ENCODE data around the gene SENP1. TPM values are rescaled to one million over a fixed set of nuclear protein-coding genes. Genes with fewer than 3 reads are reported as not detected.

Gene SENP1
- total RNA-seq, 1 experiment from 2014 or later, result 44.5 TPM

- H3K27me3 ChIP-seq (ENCODE audit: low read length), result no peaks in the 10 kb centered on the region
- no peak overlapping the region for H3K4me3 ChIP-seq (ENCODE audit: low read length)
- no peak overlapping the region for H3K4me2 ChIP-seq (ENCODE audit: low read depth, low read length, poor library complexity, severe bottlenecking)
- H3K36me3 ChIP-seq (ENCODE audit: insufficient read depth, low read length), result peaks cover 10% of the 10 kb centered on the region; the same call in 1 of the 2 replicates
- no peaks in the 10 kb centered on the region for H3K79me2 ChIP-seq (ENCODE audit: low read length)
- peaks cover 9% of the 10 kb centered on the region for H3K4me1 ChIP-seq (ENCODE audit: low read length)
- no peak for DNase-seq
- H3K9me2 ChIP-seq (replicated peaks; ENCODE audit: insufficient read depth, low read length), result no peaks in the 10 kb centered on the region
- no peak overlapping the region for H2AFZ ChIP-seq (ENCODE audit: low read length)
- H3K9ac ChIP-seq (ENCODE audit: low read length), result no peak overlapping the region
- H3K9me3 ChIP-seq (ENCODE audit: low read length), result no peaks in the 10 kb centered on the region
- no peak overlapping the region for H3K27ac ChIP-seq (ENCODE audit: low read length)
- no peaks in the 10 kb centered on the region for H4K20me1 ChIP-seq (ENCODE audit: insufficient read depth, low read depth, low read length)
Observed at GRCh38 chr12:48043771-48044170, 62.1 kb downstream of the SENP1 start.

GRCh38 chr12:48041591-48042423 lies 64.1 kb downstream of the SENP1 start:
- no peak overlapping the region for H3K27ac ChIP-seq (ENCODE audit: low read length)

GRCh38 chr12:48040354-48040753 lies 65.5 kb downstream of the SENP1 start:
- DNase-seq, result no peak
- Histone ChIP-seq H3K27ac (ENCODE audit: low read length) (no peak overlapping the region), H4K20me1 (ENCODE audit: insufficient read depth, low read depth, low read length) (no peaks in the 10 kb centered on the region), H3K9ac (ENCODE audit: low read length) (no peak overlapping the region), H3K4me2 (ENCODE audit: low read depth, low read length, poor library complexity, severe bottlenecking) (no peak overlapping the region), H3K4me1 (ENCODE audit: low read length) (peaks cover 19% of the 10 kb centered on the region), H2AFZ (ENCODE audit: low read length) (no peak overlapping the region), H3K4me3 (ENCODE audit: low read length) (no peak overlapping the region), H3K79me2 (ENCODE audit: low read length) (no peaks in the 10 kb centered on the region), H3K9me3 (ENCODE audit: low read length) (no peaks in the 10 kb centered on the region), H3K27me3 (ENCODE audit: low read length) (no peaks in the 10 kb centered on the region), H3K36me3 (ENCODE audit: insufficient read depth, low read length) (peaks cover 8% of the 10 kb centered on the region; the same call in 1 of the 2 replicates), H3K9me2 (replicated peaks; ENCODE audit: insufficient read depth, low read length) (no peaks in the 10 kb centered on the region)

More at GRCh38 chr12:48041591-48042423, 64.1 kb downstream of the SENP1 start:
- Histone ChIP-seq H3K9ac (ENCODE audit: low read length) (no peak overlapping the region), H3K36me3 (ENCODE audit: insufficient read depth, low read length) (peaks cover 10% of the 10 kb centered on the region; the same call in 1 of the 2 replicates), H2AFZ (ENCODE audit: low read length) (no peak overlapping the region), H4K20me1 (ENCODE audit: insufficient read depth, low read depth, low read length) (no peaks in the 10 kb centered on the region), H3K79me2 (ENCODE audit: low read length) (no peaks in the 10 kb centered on the region), H3K4me2 (ENCODE audit: low read depth, low read length, poor library complexity, severe bottlenecking) (no peak overlapping the region), H3K4me1 (ENCODE audit: low read length) (peaks cover 19% of the 10 kb centered on the region), H3K4me3 (ENCODE audit: low read length) (no peak overlapping the region), H3K9me3 (ENCODE audit: low read length) (no peaks in the 10 kb centered on the region), H3K9me2 (replicated peaks; ENCODE audit: insufficient read depth, low read length) (no peaks in the 10 kb centered on the region), H3K27me3 (ENCODE audit: low read length) (no peaks in the 10 kb centered on the region)
- DNase-seq, result no peak

GRCh38 chr12:48039151-48039550 lies 66.7 kb downstream of the SENP1 start:
- no peaks in the 10 kb centered on the region for H4K20me1 ChIP-seq (ENCODE audit: insufficient read depth, low read depth, low read length)
- H3K4me1 ChIP-seq (ENCODE audit: low read length), result peaks cover 19% of the 10 kb centered on the region
- H3K4me2 ChIP-seq (ENCODE audit: low read depth, low read length, poor library complexity, severe bottlenecking), result no peak overlapping the region
- H3K9me2 ChIP-seq (replicated peaks; ENCODE audit: insufficient read depth, low read length), result no peaks in the 10 kb centered on the region
- no peaks in the 10 kb centered on the region for H3K36me3 ChIP-seq (ENCODE audit: insufficient read depth, low read length)
- H3K79me2 ChIP-seq (ENCODE audit: low read length), result no peaks in the 10 kb centered on the region
- no peak overlapping the region for H3K9ac ChIP-seq (ENCODE audit: low read length)
- no peak overlapping the region for H3K4me3 ChIP-seq (ENCODE audit: low read length)
- H2AFZ ChIP-seq (ENCODE audit: low read length), result no peak overlapping the region
- H3K27me3 ChIP-seq (ENCODE audit: low read length), result no peaks in the 10 kb centered on the region
- H3K9me3 ChIP-seq (ENCODE audit: low read length), result no peaks in the 10 kb centered on the region
- no peak for DNase-seq
- no peak overlapping the region for H3K27ac ChIP-seq (ENCODE audit: low read length)

- no peaks in the 10 kb centered on the region for H3K9me3 ChIP-seq (ENCODE audit: low read length)
- H3K9me2 ChIP-seq (replicated peaks; ENCODE audit: insufficient read depth, low read length), result no peaks in the 10 kb centered on the region
- no peak overlapping the region for H3K27ac ChIP-seq (ENCODE audit: low read length)
- H2AFZ ChIP-seq (ENCODE audit: low read length), result no peak overlapping the region
- H3K36me3 ChIP-seq (ENCODE audit: insufficient read depth, low read length), result no peaks in the 10 kb centered on the region
- no peaks in the 10 kb centered on the region for H3K79me2 ChIP-seq (ENCODE audit: low read length)
- no peaks in the 10 kb centered on the region for H3K27me3 ChIP-seq (ENCODE audit: low read length)
- H3K4me1 ChIP-seq (ENCODE audit: low read length), result peaks cover 19% of the 10 kb centered on the region
- no peak overlapping the region for H3K4me2 ChIP-seq (ENCODE audit: low read depth, low read length, poor library complexity, severe bottlenecking)
- peak; percentile 53 for DNase-seq
- no peak overlapping the region for H3K4me3 ChIP-seq (ENCODE audit: low read length)
- no peaks in the 10 kb centered on the region for H4K20me1 ChIP-seq (ENCODE audit: insufficient read depth, low read depth, low read length)
- 0 out of 2 replicates have a peak overlapping the region, but pooled peaks have one; percentile 4 for H3K9ac ChIP-seq (ENCODE audit: low read length)
Observed at GRCh38 chr12:48038085-48038484, 67.8 kb downstream of the SENP1 start.

GRCh38 chr12:48037267-48037915 lies 68.5 kb downstream of the SENP1 start:
- no peaks in the 10 kb centered on the region for H3K9me2 ChIP-seq (replicated peaks; ENCODE audit: insufficient read depth, low read length)
- H3K79me2 ChIP-seq (ENCODE audit: low read length), result no peaks in the 10 kb centered on the region
- peaks cover 19% of the 10 kb centered on the region for H3K4me1 ChIP-seq (ENCODE audit: low read length)
- no peak for DNase-seq
- 0 out of 2 replicates have a peak overlapping the region, but pooled peaks have one; percentile 4 for H3K9ac ChIP-seq (ENCODE audit: low read length)
- no peaks in the 10 kb centered on the region for H3K9me3 ChIP-seq (ENCODE audit: low read length)
- H3K4me2 ChIP-seq (ENCODE audit: low read depth, low read length, poor library complexity, severe bottlenecking), result no peak overlapping the region
- H3K36me3 ChIP-seq (ENCODE audit: insufficient read depth, low read length), result no peaks in the 10 kb centered on the region
- no peaks in the 10 kb centered on the region for H4K20me1 ChIP-seq (ENCODE audit: insufficient read depth, low read depth, low read length)
- H3K27ac ChIP-seq (ENCODE audit: low read length), result no peak overlapping the region
- no peak overlapping the region for H3K4me3 ChIP-seq (ENCODE audit: low read length)
- H3K27me3 ChIP-seq (ENCODE audit: low read length), result no peaks in the 10 kb centered on the region
- no peak overlapping the region for H2AFZ ChIP-seq (ENCODE audit: low read length)

GRCh38 chr12:48036818-48037217 lies 69.1 kb downstream of the SENP1 start:
- no peak for DNase-seq
- H3K4me2 ChIP-seq (ENCODE audit: low read depth, low read length, poor library complexity, severe bottlenecking), result no peak overlapping the region
- H2AFZ ChIP-seq (ENCODE audit: low read length), result no peak overlapping the region
- H3K79me2 ChIP-seq (ENCODE audit: low read length), result no peaks in the 10 kb centered on the region
- H3K4me1 ChIP-seq (ENCODE audit: low read length), result peaks cover 19% of the 10 kb centered on the region
- no peaks in the 10 kb centered on the region for H3K27me3 ChIP-seq (ENCODE audit: low read length)
- no peaks in the 10 kb centered on the region for H4K20me1 ChIP-seq (ENCODE audit: insufficient read depth, low read depth, low read length)
- H3K9me3 ChIP-seq (ENCODE audit: low read length), result no peaks in the 10 kb centered on the region
- no peak overlapping the region for H3K4me3 ChIP-seq (ENCODE audit: low read length)
- no peak overlapping the region for H3K27ac ChIP-seq (ENCODE audit: low read length)
- H3K9me2 ChIP-seq (replicated peaks; ENCODE audit: insufficient read depth, low read length), result no peaks in the 10 kb centered on the region
- no peaks in the 10 kb centered on the region for H3K36me3 ChIP-seq (ENCODE audit: insufficient read depth, low read length)
- no peak overlapping the region for H3K9ac ChIP-seq (ENCODE audit: low read length)
